HG03103 (cell line): ENCODE data around the gene CDK19.
"Not testable (repeated sequence)": the region's sequence is repeated elsewhere in the genome, so short reads cannot be mapped to it uniquely, and the experiment has no call there.

ENCODE experiments used
- ATAC-seq: cut with Tn5 transposase; IDR thresholded peaks from one replicate; pipeline ENCODE4 v1.9.1; 2021; ENCODE audit warnings: low read depth; ENCODE audit not compliant: unreplicated experiment

Gene CDK19

DNA sequence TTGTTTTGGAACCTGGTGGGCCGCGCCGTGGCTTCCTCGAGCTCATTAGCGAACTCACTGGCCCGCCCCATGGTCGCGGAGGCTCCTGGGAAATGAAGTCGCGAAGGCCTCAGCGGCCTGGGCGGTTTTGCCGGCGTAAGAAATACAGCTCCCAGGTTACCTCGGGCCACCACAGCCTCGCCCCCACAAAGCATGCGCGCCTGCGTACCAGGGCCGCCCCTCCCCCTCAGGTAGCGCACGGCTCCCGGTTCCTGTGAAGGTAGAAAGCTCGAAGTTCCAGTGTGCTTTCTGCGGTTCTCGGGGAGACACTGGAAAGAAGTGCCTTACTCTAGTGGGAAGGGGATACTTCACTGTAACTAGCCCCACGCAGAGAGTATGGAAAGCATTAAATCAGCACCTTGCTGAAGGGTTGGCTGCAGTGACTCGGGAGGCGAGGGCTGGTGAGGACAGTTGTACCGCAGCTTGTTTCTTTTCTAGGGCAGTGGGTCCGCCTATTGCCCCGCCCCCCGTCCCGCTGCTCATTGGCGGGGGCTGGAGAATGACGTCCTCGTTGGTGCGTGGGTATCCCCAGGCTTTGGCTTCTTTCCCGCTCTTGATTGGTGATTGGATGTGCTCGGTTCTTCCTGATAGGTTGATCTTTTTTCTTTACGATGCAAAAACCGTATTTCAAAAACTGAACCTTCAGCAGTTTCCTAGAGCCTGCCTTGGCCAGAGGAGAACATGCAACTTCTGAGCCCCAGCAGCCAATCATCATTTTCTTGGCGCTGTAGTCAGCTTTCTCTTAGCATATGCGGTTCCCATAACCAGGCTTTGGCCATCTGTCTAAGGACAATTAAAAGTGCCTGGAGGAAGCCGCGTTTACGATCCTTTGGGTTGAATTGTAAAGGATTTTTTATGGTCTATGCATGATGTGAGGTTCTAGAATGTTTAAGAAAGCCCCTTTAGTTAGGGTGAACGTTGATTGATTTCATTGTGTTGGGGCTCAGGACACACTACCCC lies at the start of gene CDK19:
CDK19 (minus strand) TSS at position 59 of the 999 bp plus-strand sequence. CDS start 333 bp downstream, outside the sequence.
- peak; percentile 71 for ATAC-seq

- no peak for ATAC-seq
Measured at GRCh38 chr6:110864824-110865223, 49.6 kb upstream of the CDK19 start.

DNA sequence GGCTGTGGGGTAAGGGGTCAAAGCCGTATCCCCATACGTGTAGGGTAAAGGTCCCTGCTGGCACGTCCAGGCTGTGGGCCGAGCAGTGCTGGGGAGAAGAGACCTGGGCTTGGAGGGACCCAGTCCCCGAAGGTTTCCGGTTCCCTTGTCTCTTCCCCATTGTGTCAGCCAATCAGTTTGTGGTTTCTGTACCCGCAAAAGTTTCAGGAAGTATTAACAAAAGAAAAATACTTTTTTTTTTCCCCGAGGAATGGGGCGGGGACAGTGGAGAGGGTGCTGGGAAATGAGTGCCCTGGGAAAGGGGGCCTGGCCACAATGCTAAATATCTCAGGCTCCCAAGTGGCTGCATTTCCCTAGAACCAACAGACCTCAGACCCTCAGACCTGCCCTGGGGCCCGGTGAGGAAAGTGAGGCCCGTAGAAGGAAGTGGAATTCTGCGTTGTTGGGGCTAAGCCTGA lies 44.1 kb upstream of the CDK19 start:
- ATAC-seq, result no peak

DNA sequence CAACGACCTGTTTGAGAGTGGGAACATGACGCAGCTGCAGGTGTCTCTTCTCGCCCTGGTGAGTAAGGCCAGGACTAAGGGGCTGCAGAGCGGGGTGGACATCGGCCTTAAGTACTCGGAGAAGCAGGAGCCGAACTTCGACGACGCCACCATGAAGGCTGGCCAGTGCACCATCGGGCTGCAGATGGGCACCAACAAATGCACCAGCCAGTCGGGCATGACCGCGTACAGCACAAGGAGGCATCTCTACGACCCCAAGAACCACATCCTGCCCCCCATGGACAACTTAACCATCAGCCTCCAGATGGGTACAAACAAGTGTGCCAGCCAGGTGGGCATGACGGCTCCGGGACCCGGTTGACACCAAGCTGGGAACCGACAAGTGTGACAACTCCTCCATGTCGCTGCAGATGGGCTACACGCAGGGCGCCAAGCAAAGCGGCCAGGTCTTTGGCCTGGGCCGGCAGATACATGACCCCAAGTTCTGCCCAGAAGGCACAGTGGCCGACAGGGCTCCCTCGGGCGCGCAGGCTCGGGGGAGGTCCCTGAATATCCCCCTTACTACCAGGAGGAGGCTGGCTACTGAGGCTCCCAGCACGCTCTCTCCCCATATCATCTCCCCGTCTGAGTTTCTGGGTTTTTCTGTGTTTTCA lies 43.4 kb upstream of the CDK19 start:
- no peak for ATAC-seq

- no peak for ATAC-seq
Measured at GRCh38 chr6:110858016-110858415, 42.7 kb upstream of the CDK19 start.

GRCh38 chr6:110856296-110856695 lies 41.0 kb upstream of the CDK19 start:
- ATAC-seq, result no peak

DNA sequence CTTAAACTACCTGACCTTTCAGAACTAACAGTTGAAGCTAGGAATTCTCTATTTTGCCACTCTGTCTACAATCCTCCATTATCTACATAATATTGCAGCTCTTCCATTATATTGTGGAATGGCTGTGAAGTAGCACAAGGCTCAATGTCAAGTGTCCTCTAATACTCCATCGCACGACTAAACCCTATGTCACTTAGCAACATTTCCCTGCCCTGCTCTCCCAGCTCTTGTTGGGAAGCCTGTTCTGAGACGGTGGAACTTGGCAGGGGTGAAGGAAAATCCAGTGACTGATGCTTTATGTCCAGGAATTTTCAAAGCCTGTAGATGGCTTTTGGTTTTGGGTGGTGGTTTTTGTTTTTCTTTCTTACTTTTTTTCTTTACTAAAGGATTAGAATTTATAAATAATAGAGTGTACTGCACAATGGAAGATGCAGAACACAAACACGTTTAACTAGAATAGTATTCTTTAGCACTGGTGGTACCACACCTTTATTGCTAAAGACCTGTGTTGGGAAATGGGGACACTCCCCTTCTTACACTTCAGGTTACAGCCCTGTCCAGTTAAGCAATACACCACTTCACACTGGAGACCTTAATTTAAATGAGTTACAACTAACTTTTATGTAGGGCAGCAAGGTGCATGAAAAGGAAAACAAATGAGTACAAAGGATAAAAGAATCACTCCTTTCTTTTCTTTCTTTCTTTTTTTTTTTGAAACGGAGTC lies 38.6 kb upstream of the CDK19 start:
- no peak for ATAC-seq

- ATAC-seq, result no peak
Measured at GRCh38 chr6:110852773-110853172, 37.5 kb upstream of the CDK19 start.

GRCh38 chr6:110849781-110850180 lies 34.5 kb upstream of the CDK19 start:
- ATAC-seq, result no peak

- ATAC-seq, result no peak
Measured at GRCh38 chr6:110841266-110841665, 26.0 kb upstream of the CDK19 start.

- not testable (repeated sequence) for ATAC-seq
Measured at GRCh38 chr6:110835751-110836150, 20.5 kb upstream of the CDK19 start.

DNA sequence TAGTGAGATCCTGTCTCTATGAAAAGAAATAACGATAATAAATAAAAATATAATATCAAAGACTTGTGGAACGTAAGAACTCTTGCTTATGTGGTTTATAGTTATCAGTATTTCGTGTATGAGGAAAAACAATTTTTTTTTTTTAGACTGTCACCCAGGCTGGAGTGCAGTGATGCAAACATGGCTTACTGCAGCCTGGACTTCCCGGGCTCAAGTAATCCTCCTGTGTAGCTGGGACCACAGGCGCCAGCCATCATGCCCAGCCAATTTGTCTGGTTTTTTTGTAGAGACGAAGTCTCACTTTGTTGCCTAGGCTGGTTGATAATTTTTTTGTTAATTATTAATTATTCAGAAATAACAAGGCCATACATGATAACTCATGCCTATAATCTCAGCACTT lies 18.6 kb upstream of the CDK19 start:
- no peak for ATAC-seq

- no peak for ATAC-seq
Measured at GRCh38 chr6:110831405-110831804, 16.1 kb upstream of the CDK19 start.

DNA sequence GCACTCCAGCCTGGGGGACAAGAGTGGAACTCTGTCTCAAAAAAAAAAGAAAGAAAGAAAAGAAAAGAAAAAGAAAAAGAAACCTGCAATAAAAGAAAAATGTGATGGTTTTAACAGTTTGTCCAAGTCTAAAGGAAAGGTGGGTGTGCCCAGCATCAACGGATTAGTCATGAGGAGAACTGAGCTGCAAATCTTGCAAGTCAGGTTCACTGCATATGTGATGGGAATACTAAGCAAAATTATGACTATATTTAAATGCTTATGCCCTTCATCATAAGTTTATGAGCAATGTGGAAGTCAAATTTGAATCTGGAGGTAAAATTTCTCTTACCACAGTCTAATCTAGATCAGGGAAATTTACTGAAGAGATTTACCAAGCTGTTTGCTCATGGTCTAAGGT lies 13.1 kb upstream of the CDK19 start:
- no peak for ATAC-seq

DNA sequence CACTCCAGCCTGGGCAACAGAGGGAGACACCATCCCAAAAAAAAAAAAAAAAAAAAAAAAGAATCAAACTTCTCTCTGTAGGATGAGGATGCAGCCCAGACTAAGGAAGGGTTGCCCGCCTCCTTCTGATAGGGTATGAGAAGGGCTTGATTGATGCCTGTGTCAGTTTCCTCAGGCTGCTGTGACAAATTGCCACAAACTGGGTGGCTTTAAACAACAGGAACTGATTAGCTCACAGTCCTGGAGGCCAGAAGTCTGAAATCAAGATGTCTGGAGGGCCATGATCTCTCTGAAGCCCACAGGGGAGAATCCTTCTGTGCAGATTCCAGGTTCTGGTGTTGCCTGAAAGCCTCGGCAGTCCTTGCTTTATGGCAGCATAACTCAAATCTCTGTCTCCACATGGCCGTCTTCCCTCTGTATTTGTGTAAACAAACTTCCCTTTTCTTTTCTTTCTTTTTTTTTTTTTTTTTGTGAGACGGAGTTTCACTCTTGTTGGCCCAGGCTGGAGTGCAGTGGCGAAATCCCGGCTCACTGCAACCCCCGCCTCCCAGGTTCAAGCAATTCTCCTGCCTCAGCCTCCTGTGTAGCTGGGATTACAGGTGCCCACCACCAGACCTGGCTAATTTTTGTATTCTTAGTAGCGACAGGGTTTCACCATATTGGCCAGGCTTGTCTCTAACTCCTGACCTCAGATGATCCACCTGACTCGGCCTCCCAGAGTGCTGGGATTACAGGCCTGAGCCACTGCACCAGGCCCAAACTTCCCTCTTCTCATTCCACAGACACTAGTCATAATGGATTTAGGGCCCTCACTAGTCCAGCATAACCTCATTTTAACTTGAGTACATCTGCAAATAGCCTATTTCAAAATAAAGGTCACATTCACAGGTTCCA lies 11.2 kb upstream of the CDK19 start:
- ATAC-seq, result no peak

DNA sequence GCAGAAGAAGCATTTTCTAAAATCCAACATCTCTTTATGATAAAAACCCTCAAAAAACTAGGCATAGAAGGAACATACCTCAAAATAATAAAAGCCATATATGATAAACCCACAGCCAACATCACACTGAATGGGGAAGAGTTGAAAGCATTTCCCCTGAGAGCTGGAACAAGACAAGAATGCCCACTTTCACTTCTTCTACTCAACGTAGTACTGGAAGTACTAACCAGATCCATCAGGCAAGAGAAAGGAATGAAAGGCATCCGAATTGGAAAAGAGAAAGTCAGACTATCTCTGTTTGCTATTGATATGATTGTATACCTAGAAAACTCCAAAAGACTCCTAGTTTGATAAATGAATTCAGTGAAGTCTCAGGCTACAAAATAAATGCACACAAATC lies 7.9 kb upstream of the CDK19 start:
- no peak for ATAC-seq

GRCh38 chr6:110822249-110822648 lies 7.0 kb upstream of the CDK19 start:
- ATAC-seq, result no peak

- no peak for ATAC-seq
Measured at GRCh38 chr6:110816677-110817076, 1.4 kb upstream of the CDK19 start.

- no peak for ATAC-seq
Measured at GRCh38 chr6:110815015-110815410, 256 bp downstream of the CDK19 start.
